Left renal cortex interstitium (tissue), 4 donors: ENCODE data around the gene FRMPD4. TPM values are rescaled to one million over a fixed set of nuclear protein-coding genes. Genes with fewer than 3 reads are reported as not detected.
A peak's percentile ranks its signal among the peaks of the same experiment; 100 is the strongest.

Source experiments
- DNase-seq, 4 donors: peaks; one replicate each; pipeline ENCODE4 v3.0.0-alpha.2; 2013; ENCODE audit warnings: low read depth in 4 of 4, low spot score in 2 of 4, missing footprints in 1 of 4
- polyA plus RNA-seq, 4 donors: library from polyadenylated mRNA; unstranded; fragments of 120-200 nt; gene quantifications; one replicate each; pipeline ENCODE4 v1.2.1, GENCODE V29; 2013; ENCODE audit not compliant: insufficient read length in 4 of 4

Gene FRMPD4
- polyA plus RNA-seq, 4 donors = 0.12 to 0.18 (median 0.15) TPM

GRCh38 chrX:12711435-12712040, 573.3 kb downstream of the FRMPD4 start:
- no peak for DNase-seq

DNA sequence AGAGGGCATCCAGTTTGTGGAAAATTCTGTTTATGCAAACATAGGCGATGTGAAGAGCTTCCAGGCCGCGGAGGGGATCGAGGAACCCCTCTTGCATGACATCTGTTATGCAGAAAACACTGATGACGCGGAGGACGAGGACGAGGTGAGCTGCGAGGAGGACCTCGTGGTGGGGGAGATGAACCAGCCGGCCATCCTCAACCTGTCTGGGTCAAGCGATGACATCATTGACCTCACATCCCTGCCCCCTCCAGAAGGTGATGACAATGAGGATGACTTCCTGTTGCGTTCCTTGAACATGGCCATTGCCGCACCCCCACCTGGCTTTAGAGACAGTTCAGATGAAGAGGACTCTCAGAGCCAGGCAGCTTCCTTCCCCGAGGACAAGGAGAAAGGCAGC, 578.3 kb downstream of the FRMPD4 start:
- DNase-seq = no peak

GRCh38 chrX:12719837-12720236, 581.6 kb downstream of the FRMPD4 start:
- no peak for DNase-seq

DNA sequence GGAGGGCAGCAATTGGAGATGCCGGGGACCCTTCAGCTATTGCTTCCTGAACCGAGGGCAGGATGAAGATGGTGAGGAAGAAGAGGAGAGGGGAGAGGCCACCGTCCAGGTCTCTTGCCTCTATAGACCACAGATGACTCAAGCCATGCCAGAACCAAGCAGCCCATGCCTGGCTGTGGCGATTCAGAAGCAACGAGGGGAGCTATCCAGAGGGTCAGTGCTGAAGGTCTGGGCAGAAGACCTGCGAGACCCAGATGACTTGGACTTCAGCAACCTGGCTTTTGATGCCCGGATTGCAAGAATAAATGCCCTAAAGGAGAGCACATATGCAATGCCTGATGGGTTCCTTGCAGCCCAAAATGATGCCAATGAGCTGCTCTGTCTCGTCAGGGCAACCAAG, 582.8 kb downstream of the FRMPD4 start:
- DNase-seq = peak in 2 of 4 donors; percentile 4 to 6

GRCh38 chrX:12722314-12722713, 584.0 kb downstream of the FRMPD4 start:
- DNase-seq = no peak

DNA sequence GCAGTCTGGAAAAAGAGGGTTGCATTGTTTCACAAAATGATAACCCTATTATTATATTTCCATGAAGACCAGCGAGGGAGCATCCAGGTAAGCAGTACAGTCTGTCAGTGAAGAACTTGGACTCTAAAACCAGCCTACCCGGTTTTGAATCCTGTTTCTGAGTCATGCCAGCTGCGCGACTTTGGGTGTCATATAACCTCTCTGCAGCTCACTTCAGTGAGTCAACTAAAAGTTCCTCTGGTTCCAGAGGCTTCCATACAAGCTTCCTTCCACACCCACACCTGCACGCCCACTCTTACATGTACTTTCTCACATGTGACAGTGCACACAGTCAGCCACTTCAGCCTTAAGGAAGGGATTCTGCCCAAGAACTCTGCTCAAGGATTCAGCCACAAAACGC, 603.1 kb downstream of the FRMPD4 start:
- no peak for DNase-seq

DNA sequence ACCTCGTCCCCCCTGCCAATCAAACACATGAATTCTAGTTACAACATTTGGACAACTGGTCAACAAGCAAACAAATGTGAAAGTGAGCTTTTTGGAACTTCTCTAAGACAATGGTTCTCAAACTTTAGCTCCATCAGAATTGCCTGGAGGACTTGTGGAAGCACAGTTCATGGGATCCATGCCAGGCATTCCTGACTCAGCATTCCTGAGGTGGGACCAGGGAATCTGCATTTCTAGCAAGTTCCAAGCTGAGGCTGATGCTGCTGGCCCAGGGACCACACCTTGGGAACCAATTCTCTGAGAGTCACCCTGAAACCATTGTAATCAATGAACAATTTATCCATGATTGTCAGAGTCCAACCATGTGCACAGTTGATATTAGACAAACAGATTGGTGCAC, 609.2 kb downstream of the FRMPD4 start:
- no peak for DNase-seq

- no peak for DNase-seq
These were observed 613.6 kb downstream of the FRMPD4 start for GRCh38 chrX:12751887-12752286.

DNA sequence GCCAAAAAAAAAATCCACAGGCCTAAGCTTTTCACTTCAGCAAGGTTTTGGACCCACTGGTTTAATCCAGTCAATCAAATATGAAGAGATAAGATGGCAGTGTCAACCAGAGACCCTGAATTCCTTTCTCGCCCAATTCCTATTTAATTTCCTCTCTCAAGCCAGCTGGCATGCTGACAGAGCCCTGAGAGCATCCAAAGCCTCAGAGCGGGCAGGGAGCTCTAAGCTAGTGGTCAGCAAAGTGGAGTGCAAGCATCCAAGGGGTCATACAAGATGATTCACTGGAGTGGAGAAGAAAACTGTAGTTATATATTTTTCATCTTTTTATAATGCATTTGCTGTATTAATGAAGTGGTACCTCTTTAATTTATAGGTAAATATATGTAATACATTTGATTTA, 615.1 kb downstream of the FRMPD4 start:
- no peak for DNase-seq

- DNase-seq = no peak
These were observed 620.0 kb downstream of the FRMPD4 start for GRCh38 chrX:12758291-12758690.

GRCh38 chrX:12767856-12768255, 629.6 kb downstream of the FRMPD4 start:
- DNase-seq = no peak

- no peak for DNase-seq
These were observed 630.2 kb downstream of the FRMPD4 start for GRCh38 chrX:12768491-12768890.

DNA sequence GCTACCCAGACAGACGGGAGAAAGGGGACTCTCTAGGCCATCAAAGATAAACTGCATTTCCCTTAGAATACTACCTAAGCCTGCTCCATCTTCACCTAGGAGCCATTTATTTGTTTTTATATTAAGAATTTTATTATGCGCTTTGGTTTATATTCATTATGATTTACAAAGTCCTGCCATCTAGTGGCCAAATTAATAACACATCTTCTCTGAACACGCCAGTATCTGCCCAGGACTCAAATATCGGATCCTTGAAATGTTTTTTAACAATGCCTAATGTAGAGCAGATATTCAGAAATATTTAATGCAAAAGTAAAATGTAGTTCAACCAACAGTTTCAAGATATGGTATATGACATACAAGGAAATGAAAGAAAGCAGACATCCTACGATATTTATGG, 632.2 kb downstream of the FRMPD4 start:
- DNase-seq = no peak

- DNase-seq = no peak
These were observed 633.3 kb downstream of the FRMPD4 start for GRCh38 chrX:12771445-12772069.
